WI38 (cell line): ENCODE measurements around the gene PHKA1.
"Not testable (repeated sequence)": the region's sequence is repeated elsewhere in the genome, so short reads cannot be mapped to it uniquely, and the experiment has no call there.

Source experiments
- H3K4me3 ChIP-seq: 2 replicates; pipeline ENCODE4 v1.5.1; 2011; ENCODE audit warnings: low read depth, mild to moderate bottlenecking, control low read depth, low read length
- CTCF ChIP-seq: IDR thresholded peaks from 2 replicates; pipeline ENCODE4 v1.5.1; 2012; ENCODE audit warnings: low read depth, mild to moderate bottlenecking, control low read depth, low read length

The PHKA1 gene

GRCh38 chrX:72604112-72604511, 110.0 kb downstream of the PHKA1 start:
- no peak overlapping the region for H3K4me3 ChIP-seq
- TF ChIP-seq CTCF = no peak

GRCh38 chrX:72591038-72591437, 123.1 kb downstream of the PHKA1 start:
- not testable (repeated sequence) for H3K4me3 ChIP-seq

- TF ChIP-seq CTCF = no peak
- no peak overlapping the region for H3K4me3 ChIP-seq
These were observed 129.9 kb downstream of the PHKA1 start for GRCh38 chrX:72584163-72584562.

- H3K4me3 ChIP-seq = no peak overlapping the region
- TF ChIP-seq CTCF = no peak
These were observed 137.8 kb downstream of the PHKA1 start for GRCh38 chrX:72576141-72576894.

- H3K4me3 ChIP-seq = peak overlapping the region; percentile 65
- no peak for TF ChIP-seq CTCF
These were observed 141.0 kb downstream of the PHKA1 start for GRCh38 chrX:72573158-72573511.

- TF ChIP-seq CTCF = no peak
These were observed 141.6 kb downstream of the PHKA1 start, which contains the start of gene HDAC8 for GRCh38 chrX:72572248-72573157. Gene HDAC8 (minus strand): TSS chrX:72572843. CDS start chrX:72572761, 82 bp downstream.

GRCh38 chrX:72569786-72570185, 144.3 kb downstream of the PHKA1 start:
- no peak for TF ChIP-seq CTCF
- no peak overlapping the region for H3K4me3 ChIP-seq

More at GRCh38 chrX:72572248-72573157, 141.6 kb downstream of the PHKA1 start, which contains the start of gene HDAC8:
- H3K4me3 ChIP-seq = peak within 1 kb of the TSS; percentile 65
